Osteoblast (primary cell): ENCODE measurements around the gene ACTG1. TPM values are rescaled to one million over a fixed set of nuclear protein-coding genes. Genes with fewer than 3 reads are reported as not detected.

Experiments
- DNase-seq: peaks from one replicate; pipeline ENCODE4 v3.0.0; 2011; ENCODE audit warnings: low spot score, mixed read lengths; ENCODE audit not compliant: insufficient read length; ENCODE audit errors: missing footprints
- H2AFZ ChIP-seq: 2 replicates; pipeline ENCODE4 v1.6.0; 2011; ENCODE audit warnings: mild to moderate bottlenecking, low read length
- H3K27ac ChIP-seq: 2 replicates; pipeline ENCODE4 v1.5.1; 2011; ENCODE audit warnings: mild to moderate bottlenecking, low read depth, low read length, moderate library complexity
- H3K27me3 ChIP-seq: 2 replicates; pipeline ENCODE4 v1.6.0; 2012; ENCODE audit warnings: mild to moderate bottlenecking, control low read depth, inconsistent platforms, low read length, moderate library complexity; ENCODE audit not compliant: insufficient read depth
- H3K36me3 ChIP-seq: 2 replicates; pipeline ENCODE4 v1.5.1; 2011; ENCODE audit warnings: mild to moderate bottlenecking, low read length, control low read depth, moderate library complexity; ENCODE audit not compliant: insufficient read depth
- H3K4me1 ChIP-seq: 2 replicates; pipeline ENCODE4 v1.5.1; 2011; ENCODE audit warnings: mild to moderate bottlenecking, low read length, control low read depth, moderate library complexity; ENCODE audit not compliant: insufficient read depth
- H3K4me2 ChIP-seq: 2 replicates; pipeline ENCODE4 v1.6.0; 2011; ENCODE audit warnings: mild to moderate bottlenecking, low read length; ENCODE audit not compliant: insufficient read depth
- H3K4me3 ChIP-seq: fragments of 200-600 bp; sonication (generic); 3 replicates; pipeline ENCODE4 v1.5.1; 2012; ENCODE audit warnings: mild to moderate bottlenecking, low read length, inconsistent platforms; ENCODE audit not compliant: insufficient read depth
- H3K79me2 ChIP-seq: 2 replicates; pipeline ENCODE4 v1.6.0; 2012; ENCODE audit warnings: mild to moderate bottlenecking, low read length, control low read depth, inconsistent platforms; ENCODE audit not compliant: insufficient read depth
- H3K9me3 ChIP-seq: 2 replicates; pipeline ENCODE4 v1.5.1; 2011; ENCODE audit warnings: low read depth, low read length, control low read depth
- H4K20me1 ChIP-seq: 2 replicates; pipeline ENCODE4 v1.6.0; 2012; ENCODE audit warnings: mild to moderate bottlenecking, low read length, control low read depth; ENCODE audit not compliant: insufficient read depth
- total RNA-seq: library from RNA; depleted of rRNA; stranded (reverse); fragments of >200 nt; gene quantifications from 2 replicates; pipeline ENCODE4 v1.2.3, GENCODE V29; 2012
- TF ChIP-seq, protein P1 (sequence below): IDR thresholded peaks from 2 replicates; pipeline ENCODE4 v1.5.1; 2011; ENCODE audit warnings: mild to moderate bottlenecking, low read depth, low read length, moderate library complexity; ENCODE audit errors: extremely low read depth

ACTG1 gene
- total RNA-seq, 1 donor, result 13,273 TPM

DNA sequence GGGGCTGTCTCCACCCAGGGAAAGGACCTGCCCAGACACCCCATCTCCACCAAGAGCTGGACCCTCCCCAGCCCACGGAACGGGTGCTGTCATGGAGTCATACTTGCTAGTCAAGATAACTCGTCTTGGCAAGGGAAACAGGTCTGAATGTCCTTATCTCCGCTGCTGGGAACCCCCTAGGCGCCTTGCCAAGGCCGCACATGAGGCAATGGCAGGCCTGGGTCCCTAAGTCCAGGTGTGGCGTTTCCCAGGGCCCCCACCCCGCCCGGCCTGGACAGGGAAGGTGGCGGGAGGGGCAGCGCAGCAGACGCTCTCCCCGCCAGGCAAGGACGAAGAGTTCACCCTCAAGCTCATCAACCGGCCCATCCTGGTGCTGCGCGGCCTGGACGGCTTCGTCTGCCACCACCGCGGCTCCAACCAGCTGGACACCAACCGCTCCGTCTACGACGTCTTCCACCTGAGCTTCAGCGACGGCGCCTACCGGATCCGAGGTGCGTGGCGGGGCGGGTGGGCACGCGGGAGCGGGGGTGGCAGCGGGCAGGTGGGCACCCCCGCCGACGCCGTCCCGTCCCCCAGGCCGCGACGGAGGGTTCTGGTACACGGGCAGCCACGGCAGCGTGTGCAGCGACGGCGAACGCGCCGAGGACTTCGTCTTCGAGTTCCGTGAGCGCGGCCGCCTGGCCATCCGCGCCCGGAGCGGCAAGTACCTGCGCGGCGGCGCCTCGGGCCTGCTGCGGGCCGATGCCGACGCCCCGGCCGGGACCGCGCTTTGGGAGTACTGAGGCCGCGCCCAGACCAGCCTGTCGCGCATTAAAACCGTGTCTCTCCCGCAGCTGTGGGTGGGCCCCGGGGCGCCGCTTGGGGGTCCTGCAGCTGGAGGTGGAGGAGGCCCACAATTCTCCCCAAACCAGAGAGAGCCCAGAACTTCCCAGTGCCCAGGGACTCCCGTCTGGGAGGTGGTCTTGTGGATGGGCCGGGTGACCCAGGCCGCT, 24.0 kb upstream of the ACTG1 start:
- H3K4me3 ChIP-seq, result no peak overlapping the region
- peaks cover 13% of the 10 kb centered on the region for H3K27me3 ChIP-seq
- no peak overlapping the region for H3K27ac ChIP-seq
- H3K4me2 ChIP-seq, result no peak overlapping the region
- H3K79me2 ChIP-seq, result no peaks in the 10 kb centered on the region
- no peak overlapping the region for H2AFZ ChIP-seq
- TF ChIP-seq, protein P1, sequence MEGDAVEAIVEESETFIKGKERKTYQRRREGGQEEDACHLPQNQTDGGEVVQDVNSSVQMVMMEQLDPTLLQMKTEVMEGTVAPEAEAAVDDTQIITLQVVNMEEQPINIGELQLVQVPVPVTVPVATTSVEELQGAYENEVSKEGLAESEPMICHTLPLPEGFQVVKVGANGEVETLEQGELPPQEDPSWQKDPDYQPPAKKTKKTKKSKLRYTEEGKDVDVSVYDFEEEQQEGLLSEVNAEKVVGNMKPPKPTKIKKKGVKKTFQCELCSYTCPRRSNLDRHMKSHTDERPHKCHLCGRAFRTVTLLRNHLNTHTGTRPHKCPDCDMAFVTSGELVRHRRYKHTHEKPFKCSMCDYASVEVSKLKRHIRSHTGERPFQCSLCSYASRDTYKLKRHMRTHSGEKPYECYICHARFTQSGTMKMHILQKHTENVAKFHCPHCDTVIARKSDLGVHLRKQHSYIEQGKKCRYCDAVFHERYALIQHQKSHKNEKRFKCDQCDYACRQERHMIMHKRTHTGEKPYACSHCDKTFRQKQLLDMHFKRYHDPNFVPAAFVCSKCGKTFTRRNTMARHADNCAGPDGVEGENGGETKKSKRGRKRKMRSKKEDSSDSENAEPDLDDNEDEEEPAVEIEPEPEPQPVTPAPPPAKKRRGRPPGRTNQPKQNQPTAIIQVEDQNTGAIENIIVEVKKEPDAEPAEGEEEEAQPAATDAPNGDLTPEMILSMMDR, result no peak
- H3K4me1 ChIP-seq, result no peaks in the 10 kb centered on the region
- peaks cover 7% of the 10 kb centered on the region for H3K36me3 ChIP-seq
- peaks cover 18% of the 10 kb centered on the region for H4K20me1 ChIP-seq
- H3K9me3 ChIP-seq, result no peaks in the 10 kb centered on the region
- no peak for DNase-seq

DNA sequence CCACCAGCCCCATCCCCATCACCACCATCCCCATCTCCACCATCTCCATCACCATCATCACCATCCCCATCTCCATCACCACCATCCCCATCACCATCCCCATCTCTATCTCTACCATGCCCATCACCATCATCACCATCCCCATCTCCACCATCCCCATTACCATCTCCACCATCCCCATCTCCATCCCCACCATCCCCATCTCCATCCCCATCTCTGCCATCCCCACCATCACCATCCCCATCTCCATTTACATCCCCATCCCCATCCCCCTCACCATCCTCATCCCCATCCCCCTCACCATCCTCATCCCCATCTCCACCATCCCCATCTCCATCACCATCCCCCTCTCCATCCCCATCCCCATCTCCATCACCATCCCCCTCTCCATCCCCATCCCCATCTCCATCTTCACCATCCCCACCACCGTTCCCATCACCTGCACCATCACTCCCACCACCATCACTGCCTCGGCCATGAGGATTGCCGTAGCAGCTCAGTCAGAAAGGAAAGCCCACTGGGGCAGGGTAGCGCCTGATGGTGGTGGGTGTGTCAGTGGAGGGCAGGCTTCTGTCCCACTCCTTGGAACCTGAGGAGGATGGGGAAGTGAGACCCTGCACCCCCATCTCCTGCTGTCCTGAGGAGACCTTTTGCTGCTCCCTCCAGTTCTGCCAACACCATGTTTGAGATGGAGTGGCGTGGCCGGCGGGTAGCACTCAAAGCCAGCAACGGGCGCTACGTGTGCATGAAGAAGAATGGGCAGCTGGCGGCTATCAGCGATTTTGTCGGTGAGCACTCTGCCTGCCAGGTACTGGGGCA, 23.1 kb upstream of the ACTG1 start:
- no peak overlapping the region for H3K4me2 ChIP-seq
- TF ChIP-seq, protein P1, result no peak
- no peaks in the 10 kb centered on the region for H3K9me3 ChIP-seq
- peaks cover 18% of the 10 kb centered on the region for H4K20me1 ChIP-seq
- no peak overlapping the region for H2AFZ ChIP-seq
- no peaks in the 10 kb centered on the region for H3K36me3 ChIP-seq
- H3K27me3 ChIP-seq, result peaks cover 13% of the 10 kb centered on the region
- H3K4me3 ChIP-seq, result no peak overlapping the region
- no peaks in the 10 kb centered on the region for H3K4me1 ChIP-seq
- DNase-seq, result no peak
- no peak overlapping the region for H3K27ac ChIP-seq
- no peaks in the 10 kb centered on the region for H3K79me2 ChIP-seq

DNA sequence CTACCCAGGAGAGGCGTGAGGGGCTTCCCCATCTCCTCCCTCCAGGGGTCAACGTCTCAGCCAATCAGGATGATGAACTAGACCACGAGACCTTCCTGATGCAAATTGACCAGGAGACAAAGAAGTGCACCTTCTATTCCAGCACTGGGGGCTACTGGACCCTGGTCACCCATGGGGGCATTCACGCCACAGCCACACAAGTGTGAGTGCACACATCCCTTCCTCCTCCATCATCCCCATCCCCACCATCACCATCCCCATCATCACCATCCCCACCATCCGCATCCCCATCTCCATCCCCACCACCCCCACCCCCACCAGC, 22.4 kb upstream of the ACTG1 start:
- Histone ChIP-seq H4K20me1 (peaks cover 18% of the 10 kb centered on the region), H3K36me3 (no peaks in the 10 kb centered on the region), H3K9me3 (no peaks in the 10 kb centered on the region), H3K4me2 (no peak overlapping the region), H3K4me3 (no peak overlapping the region), H2AFZ (no peak overlapping the region), H3K4me1 (no peaks in the 10 kb centered on the region), H3K79me2 (no peaks in the 10 kb centered on the region), H3K27me3 (peaks cover 13% of the 10 kb centered on the region), H3K27ac (no peak overlapping the region)
- TF ChIP-seq, protein P1, result no peak
- no peak for DNase-seq
